SKM-1 (cell line): ENCODE results near the gene VSX1.
A peak's percentile ranks its signal among the peaks of the same experiment; 100 is the strongest.

ENCODE experiments used
- DNase-seq: peaks from one replicate; lab custom pipeline; 2025; ENCODE audit not compliant: unreplicated experiment; lab: John Stamatoyannopoulos, UW

The VSX1 gene

DNA sequence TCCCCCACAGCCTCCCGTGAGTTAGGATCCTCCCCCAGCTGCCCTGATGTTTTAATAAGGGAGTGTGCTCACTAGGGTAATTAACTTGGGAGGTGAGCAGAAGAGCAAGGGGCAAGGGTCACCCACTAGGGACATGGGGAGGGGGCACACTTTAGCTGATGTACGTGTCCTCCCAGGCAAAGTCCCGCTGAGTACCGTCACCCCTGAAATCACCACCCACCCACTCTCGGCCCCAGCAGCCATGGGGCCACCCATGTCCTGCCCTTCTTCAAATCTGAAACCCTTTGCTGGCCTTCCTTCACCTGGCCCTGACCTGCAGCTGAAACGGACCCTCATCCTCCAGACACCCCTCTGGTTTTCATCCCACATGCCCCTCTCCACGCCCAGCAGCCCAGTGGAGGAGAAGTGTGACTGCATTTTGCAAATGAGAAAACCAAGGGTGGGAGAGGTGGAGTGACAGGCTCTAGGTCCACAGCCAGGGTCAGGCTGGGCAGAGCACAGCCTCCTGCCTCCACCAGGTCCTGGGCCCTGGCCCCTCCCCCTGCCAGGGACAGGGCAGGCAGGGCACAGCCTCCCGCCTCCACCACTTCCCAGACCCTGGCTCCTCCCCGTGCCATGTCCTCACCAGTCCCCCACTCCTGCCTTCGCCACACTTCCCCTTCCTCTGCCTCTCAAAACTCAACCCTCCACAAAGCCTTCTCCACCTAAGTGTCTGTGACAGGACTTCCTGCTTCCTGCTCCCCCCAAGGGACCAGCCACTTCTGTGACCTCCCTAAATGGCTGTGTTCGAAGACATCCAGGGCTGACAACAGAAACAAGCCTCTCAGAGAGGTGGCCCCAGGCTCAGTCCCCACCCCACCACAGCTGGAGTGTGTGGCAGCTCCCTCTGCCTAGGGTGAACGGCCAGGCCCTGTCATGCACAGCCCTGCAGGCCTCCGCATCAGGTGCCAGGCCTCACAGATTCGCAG is 39.1 kb downstream of the VSX1 start:
- DNase-seq: peak; percentile 86

- no peak for DNase-seq
Measured at GRCh38 chr20:25041813-25042530, 40.0 kb downstream of the VSX1 start.

DNA sequence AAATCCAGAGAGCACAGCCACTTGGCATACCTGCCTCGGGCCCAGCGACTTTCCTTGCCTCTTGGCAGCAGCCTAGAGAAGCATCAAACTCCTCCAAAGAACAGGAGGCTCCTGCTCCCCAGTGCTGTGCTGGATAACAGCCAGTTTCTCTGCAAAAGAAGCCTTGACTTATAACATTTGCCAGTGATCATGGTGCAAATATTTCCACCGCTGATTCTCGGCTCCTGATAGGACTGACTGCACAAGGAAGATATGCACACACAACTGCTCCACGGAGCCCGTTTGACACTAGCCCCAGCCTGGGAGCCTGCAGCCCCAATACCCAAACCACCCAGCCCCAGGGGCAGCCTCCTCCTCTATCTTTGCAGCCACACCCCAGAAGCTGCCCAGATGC is 41.5 kb downstream of the VSX1 start:
- DNase-seq: no peak

GRCh38 chr20:25039697-25040437 is 42.1 kb downstream of the VSX1 start:
- DNase-seq: no peak

- DNase-seq: no peak
Measured at GRCh38 chr20:25038591-25039015, 43.3 kb downstream of the VSX1 start.

GRCh38 chr20:25038103-25038410 is 43.9 kb downstream of the VSX1 start:
- DNase-seq: no peak

DNA sequence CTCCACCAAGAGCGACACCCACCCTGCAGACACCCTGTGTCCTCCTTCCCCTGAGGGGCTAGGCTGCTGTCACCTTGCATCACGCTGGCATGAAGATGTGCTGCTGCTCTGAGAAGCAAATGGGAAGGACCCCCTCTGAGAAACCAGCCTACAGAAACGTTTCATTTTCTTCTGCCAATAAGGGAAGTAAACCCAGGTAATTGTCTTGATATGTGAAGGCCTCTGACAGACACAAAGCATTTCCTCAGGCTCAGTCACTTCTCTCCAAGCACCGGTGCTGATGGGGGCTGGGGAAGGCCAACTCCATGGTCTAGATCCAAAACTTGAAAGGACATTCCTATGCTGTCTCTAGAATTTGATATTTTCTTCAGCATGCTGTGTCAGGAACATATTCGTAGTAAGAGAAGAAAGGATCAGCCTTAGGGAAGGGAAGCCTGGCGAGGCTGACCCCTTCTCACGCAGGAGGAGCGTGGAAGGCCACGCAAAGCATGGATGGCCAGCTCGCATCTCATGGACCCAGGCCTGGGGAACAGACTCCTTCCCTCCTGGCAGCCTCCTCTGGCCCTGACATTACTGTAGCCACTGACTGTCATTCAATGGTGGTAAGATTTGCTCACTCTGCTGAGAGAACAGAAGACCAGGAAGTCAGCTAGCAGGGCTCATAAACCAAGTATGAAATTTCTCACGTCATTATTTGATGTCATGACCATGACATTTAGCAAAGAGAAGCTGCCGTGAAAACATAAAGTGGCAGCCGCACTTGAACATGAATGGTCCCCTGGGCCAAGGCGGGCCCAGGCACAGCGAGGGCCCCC is 44.4 kb downstream of the VSX1 start:
- DNase-seq: no peak

DNA sequence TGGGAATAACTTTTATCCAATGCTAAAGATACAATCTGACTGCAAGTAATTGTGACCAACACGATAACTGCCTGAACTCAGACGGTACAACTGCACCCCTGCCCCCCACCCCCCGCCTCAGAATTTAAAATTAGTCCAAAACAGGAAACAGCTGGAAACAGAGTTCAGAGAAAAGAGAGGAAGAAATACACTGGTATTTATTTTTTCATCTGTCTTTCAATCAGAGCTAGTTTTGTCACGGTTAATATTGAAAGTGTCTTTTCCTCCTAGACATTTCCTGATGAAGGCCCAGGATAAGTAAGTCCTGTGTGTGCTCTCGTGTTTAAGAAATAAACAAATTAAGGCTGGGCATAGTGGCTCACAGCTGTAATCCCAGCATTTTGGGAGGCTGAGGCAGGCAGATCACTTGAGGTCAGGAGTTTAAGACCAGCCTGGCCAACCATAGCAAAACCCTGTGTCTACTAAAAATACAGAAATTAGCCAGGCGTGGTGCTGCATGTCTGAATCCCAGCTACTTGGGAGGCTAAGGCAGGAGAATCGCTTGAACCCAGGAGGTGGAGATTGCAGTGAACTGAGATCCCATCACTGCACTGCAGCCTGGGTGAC is 45.5 kb downstream of the VSX1 start:
- no peak for DNase-seq

GRCh38 chr20:25035921-25036320 is 46.0 kb downstream of the VSX1 start:
- no peak for DNase-seq

DNA sequence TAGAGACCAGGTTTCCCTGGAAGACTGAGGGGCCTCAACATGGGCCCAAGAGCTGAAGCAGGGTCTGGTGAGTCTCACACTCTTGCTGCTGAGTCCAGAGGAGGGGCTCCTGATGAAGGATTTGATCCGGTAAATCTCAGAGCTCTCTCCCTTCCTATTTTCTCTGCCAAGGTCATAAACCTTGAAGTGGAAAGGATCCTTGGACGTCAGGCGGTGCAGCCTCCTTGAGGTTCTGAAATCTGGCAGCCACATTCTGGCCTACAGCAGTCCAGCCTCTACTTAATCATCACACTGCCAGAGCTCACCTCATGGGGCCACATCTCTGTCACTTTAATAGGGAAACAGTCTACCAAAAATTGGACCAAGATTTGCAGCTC is 48.0 kb downstream of the VSX1 start:
- DNase-seq: no peak

DNA sequence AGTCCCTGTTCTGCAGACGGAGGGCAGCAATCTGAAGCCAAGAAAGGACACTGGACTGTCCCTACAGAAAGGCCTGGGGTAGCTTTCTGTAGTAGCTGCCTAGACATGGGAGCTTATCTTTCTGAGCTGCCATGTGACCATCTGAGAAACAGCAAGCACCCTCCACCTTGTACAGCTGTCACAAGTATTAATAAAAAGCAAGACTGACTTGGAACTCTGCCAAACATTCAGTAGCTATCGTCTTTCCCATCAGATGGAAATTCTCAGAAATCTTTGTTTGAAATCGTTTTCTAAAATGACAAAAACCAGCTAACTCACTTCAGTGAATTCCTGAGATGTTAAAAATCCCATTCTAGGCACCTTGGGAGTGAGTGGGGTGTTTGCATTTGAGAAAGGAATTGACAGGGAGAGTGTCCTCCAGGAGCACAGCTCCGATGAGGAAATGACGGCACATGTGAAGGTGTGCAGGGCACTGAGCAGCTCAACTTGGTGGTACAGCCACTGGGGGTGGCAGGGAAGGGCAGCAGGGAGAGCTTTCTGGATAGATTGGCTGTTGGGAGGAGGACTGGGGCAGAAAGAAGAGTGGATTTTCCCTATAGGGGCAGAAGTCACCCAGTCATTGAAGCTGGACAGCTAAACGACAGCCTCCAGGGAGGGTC is 48.5 kb downstream of the VSX1 start:
- DNase-seq: no peak

DNA sequence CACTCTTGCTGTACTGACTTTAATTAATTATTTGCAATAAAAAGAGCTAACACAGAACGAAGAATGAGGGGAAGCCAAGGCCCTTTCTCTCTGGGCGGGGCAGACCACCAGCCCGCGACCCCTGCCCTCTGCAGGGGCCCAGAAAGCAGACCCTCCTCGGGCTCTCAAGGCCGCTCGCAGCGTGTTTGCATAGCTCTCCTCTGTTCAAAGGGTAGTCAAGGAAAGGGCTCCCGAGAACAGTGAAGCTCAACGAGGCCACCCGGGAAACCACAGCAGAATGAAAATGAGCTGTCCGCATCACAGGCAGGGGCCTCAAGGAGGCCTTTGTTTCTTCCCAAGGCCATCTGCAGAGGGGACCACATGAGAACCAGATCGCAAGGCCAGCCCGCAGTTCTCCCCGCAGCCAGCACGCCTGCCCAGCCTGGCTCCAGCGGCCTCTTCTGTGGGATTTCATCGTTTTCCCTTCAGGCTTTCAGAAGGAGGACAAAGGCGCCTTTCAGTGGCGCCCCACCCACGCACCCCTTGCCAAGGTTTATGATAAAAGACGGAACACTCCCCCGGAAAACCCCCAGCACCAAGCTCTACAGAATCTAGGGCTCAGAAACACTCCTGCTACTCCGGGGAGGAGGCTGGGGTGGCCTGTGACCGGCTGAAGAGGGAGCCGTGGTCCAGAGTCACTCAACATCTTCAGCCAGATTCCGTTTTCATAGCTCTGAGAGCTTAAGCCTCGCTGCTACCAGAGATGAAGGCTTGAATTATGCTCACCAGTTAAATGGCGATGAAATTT is 49.3 kb downstream of the VSX1 start:
- no peak for DNase-seq

GRCh38 chr20:25032065-25032477 is 49.9 kb downstream of the VSX1 start:
- no peak for DNase-seq

GRCh38 chr20:25031241-25031640 is 50.7 kb downstream of the VSX1 start:
- no peak for DNase-seq

GRCh38 chr20:25030649-25031207 is 51.2 kb downstream of the VSX1 start:
- no peak for DNase-seq

DNA sequence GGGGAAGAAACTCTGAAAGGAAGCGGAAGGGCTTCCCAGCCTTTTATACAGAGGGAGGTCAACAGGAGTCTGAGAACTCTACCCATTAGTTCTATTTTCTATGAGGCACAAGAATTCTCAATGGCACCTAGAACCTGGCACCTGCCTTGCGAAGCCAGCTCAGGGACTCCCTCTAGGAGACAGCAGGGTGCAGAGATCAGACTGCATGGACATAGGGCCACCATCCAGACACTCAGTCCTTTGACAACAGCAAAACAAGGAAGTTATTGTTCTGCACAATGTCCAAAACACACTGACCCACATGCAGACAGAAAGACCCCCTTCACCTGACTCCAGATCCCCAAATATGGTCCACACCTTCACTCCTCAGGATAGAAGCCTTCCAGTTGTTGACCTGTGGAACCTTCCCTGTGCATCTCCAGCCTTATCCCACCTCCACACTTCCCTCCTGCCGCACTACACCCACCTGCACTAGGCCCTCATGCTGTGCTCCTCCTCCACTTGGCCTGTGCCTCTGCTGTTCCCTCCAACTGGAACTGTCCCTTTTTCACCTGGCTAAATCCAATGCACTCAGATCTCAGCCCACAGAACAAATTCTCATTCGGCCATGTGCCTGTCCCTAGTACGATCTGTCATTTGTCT is 51.8 kb downstream of the VSX1 start:
- no peak for DNase-seq

DNA sequence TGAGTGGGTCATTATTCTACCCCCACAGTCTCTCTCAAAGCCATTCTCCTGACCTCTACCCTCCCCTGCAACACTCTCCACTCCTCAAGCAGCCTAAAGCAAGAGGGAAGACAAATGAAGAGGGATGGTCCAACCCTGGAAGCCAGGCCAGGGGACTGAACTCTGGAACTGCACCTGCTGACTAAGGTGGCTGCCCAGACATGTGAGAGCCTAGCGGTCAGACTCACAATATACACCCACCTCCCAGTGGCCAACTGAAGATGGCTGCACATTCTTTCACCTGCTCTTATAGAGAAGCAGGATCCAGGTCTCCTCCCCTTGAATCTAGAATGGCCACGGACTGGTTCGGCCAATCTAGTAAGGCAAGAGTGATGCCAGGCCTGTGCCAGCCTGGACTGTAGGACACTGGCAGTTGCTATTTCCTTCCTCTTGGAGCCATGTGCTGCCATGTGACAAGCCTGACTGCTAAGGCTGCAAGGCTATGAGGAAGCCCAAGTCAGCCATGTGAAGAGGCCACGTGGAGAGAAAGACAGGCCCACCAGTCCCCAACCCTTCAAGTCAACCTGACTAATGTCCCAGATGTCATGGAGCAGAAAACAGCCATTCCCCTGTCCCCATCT is 55.8 kb downstream of the VSX1 start:
- DNase-seq: no peak
